GM18867 (cell line): Measurements from ENCODE around the gene INHBE.
A peak's percentile ranks its signal among the peaks of the same experiment; 100 is the strongest.
"Not testable (repeated sequence)": the region's sequence is repeated elsewhere in the genome, so short reads cannot be mapped to it uniquely, and the experiment has no call there.

Source experiments
- ATAC-seq: cut with Tn5 transposase; IDR thresholded peaks from one replicate; pipeline ENCODE4 v1.9.1; 2021; ENCODE audit warnings: mild to moderate bottlenecking, moderate library complexity; ENCODE audit not compliant: unreplicated experiment

INHBE gene

DNA sequence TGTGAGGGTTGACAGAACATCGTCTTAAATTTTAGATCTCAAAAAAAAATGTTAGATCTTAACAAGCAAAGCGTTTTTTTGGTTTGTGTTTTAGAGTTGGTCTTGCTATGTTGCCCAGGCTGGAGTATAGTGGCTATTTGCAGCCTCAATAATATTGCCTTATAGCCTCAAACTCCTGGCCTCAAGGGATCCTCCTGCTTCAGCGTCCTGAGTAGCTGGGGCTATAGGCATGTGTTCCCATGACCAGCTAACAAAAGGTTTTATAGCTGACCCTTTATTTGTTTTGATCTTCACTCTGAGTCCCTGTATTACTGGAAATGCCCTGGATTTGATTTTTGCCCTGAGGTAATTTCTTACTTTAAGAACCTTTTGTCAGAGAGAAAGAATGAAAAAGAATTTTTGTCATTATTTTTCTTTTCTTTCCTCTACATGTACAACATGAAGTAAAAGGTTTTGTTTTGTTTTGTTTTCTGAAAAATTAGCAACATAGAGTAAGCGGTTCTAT lies 15.3 kb upstream of the INHBE start:
- ATAC-seq = no peak

- not testable (repeated sequence) for ATAC-seq
Measured at GRCh38 chr12:57441393-57441792, 13.7 kb upstream of the INHBE start.

GRCh38 chr12:57441846-57442427 lies 13.2 kb upstream of the INHBE start:
- no peak for ATAC-seq

- not testable (repeated sequence) for ATAC-seq
Measured at GRCh38 chr12:57444337-57444736, 10.8 kb upstream of the INHBE start.

GRCh38 chr12:57444744-57445143 lies 10.4 kb upstream of the INHBE start:
- no peak for ATAC-seq

DNA sequence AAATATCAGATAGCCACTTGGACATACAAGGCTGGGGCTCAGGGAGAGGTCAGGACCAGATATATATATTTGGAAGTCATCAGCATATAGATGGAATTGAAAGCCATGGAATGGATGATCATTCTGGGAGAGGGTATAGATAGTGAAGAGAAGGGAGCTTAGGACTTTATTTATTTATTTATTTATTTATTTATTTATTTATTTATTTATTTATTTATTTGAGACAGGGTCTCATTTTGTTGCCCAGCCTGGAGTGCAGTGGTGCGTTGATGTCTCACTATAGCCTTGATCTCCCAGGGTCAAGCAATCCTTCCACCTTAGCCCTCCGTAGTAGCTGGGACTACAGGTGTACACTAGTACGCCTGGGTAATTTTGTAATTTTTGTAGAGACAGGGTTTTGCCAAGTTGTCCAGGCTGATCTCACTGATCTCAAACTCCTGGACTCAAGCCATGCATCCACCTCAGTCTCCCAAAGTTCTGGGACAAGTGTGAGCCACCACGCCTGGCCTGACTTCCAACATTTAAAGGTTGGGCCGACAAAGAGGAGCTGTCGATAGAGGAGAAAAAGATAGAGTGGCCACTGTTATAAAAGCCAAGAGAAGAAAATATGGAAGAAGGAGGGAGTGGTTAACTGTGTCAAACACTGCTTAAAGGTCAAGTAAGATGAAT lies 8.7 kb upstream of the INHBE start:
- ATAC-seq = no peak

GRCh38 chr12:57448669-57449068 lies 6.4 kb upstream of the INHBE start:
- no peak for ATAC-seq

DNA sequence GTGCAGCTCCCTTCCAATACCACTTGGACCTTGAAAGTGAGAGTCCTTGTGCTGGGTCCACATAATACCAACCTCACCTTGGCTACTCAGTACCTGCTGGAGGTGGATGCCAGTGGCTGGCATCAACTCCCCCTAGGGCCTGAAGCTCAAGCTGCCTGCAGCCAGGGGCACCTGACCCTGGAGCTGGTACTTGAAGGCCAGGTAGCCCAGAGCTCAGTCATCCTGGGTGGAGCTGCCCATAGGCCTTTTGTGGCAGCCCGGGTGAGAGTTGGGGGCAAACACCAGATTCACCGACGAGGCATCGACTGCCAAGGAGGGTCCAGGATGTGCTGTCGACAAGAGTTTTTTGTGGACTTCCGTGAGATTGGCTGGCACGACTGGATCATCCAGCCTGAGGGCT lies 5.7 kb upstream of the INHBE start:
- no peak for ATAC-seq

- ATAC-seq = no peak
Measured at GRCh38 chr12:57450057-57450456, 5.0 kb upstream of the INHBE start.

DNA sequence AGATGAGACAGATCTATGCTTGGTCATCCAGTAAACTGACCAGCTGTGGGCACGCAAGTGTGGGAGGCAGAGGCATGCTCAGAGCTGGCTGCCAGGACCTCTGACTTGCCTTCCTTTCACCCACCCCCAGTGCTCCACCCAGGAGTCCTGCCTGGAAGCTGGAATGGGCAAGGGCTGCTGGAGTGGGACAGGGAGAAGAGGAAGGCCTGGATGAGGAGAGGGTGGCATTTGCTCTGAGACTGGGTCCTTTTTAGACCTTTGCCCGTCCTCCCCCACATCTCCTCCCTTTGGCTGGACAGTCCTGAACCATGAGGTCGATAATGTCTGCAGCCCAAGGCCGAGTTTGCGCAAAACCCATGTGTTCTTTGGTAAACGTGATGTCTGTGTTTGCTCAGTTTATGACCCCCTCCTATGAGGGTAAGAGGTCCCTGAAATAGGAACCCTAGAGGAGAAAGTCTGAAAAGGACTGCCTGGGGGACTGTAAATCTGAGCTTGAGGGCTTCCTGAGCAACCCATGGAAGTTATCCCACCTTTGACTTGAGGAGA lies 3.8 kb upstream of the INHBE start:
- ATAC-seq = no peak

GRCh38 chr12:57452181-57452936 lies 2.7 kb upstream of the INHBE start:
- ATAC-seq = no peak

- ATAC-seq = peak; percentile 62
Measured at GRCh38 chr12:57452937-57453509, 2.1 kb upstream of the INHBE start.

GRCh38 chr12:57454213-57454565 lies 918 bp upstream of the INHBE start:
- ATAC-seq = no peak

- no peak for ATAC-seq
Measured at GRCh38 chr12:57455374-57456144, 452 bp downstream of the INHBE start.

DNA sequence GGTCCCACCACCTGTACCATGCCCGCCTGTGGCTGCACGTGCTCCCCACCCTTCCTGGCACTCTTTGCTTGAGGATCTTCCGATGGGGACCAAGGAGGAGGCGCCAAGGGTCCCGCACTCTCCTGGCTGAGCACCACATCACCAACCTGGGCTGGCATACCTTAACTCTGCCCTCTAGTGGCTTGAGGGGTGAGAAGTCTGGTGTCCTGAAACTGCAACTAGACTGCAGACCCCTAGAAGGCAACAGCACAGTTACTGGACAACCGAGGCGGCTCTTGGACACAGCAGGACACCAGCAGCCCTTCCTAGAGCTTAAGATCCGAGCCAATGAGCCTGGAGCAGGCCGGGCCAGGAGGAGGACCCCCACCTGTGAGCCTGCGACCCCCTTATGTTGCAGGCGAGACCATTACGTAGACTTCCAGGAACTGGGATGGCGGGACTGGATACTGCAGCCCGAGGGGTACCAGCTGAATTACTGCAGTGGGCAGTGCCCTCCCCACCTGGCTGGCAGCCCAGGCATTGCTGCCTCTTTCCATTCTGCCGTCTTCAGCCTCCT lies 1.1 kb downstream of the INHBE start:
- peak; percentile 38 for ATAC-seq

DNA sequence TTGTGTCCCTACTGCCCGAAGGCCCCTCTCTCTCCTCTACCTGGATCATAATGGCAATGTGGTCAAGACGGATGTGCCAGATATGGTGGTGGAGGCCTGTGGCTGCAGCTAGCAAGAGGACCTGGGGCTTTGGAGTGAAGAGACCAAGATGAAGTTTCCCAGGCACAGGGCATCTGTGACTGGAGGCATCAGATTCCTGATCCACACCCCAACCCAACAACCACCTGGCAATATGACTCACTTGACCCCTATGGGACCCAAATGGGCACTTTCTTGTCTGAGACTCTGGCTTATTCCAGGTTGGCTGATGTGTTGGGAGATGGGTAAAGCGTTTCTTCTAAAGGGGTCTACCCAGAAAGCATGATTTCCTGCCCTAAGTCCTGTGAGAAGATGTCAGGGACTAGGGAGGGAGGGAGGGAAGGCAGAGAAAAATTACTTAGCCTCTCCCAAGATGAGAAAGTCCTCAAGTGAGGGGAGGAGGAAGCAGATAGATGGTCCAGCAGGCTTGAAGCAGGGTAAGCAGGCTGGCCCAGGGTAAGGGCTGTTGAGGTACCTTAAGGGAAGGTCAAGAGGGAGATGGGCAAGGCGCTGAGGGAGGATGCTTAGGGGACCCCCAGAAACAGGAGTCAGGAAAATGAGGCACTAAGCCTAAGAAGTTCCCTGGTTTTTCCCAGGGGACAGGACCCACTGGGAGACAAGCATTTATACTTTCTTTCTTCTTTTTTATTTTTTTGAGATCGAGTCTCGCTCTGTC lies 1.8 kb downstream of the INHBE start:
- ATAC-seq = no peak

DNA sequence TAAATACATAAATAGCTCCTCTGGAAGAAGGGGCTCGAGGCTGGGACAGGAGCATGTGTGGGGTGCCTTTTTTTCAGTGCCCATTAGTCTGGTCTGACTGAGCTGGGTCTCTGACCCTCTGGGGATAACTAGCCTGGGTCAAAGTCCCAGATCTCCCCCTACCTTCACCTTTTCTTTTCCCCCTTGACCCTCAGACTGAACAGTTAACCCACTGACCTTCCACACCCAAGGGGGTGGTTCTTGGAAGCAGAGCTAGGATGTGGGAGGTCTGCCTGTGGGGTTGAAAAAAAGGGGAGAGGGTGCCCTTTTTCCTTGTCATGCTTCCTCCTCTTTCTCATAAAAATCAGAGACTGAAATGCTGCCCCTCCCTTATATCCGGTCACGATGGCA lies 3.6 kb downstream of the INHBE start:
- no peak for ATAC-seq

DNA sequence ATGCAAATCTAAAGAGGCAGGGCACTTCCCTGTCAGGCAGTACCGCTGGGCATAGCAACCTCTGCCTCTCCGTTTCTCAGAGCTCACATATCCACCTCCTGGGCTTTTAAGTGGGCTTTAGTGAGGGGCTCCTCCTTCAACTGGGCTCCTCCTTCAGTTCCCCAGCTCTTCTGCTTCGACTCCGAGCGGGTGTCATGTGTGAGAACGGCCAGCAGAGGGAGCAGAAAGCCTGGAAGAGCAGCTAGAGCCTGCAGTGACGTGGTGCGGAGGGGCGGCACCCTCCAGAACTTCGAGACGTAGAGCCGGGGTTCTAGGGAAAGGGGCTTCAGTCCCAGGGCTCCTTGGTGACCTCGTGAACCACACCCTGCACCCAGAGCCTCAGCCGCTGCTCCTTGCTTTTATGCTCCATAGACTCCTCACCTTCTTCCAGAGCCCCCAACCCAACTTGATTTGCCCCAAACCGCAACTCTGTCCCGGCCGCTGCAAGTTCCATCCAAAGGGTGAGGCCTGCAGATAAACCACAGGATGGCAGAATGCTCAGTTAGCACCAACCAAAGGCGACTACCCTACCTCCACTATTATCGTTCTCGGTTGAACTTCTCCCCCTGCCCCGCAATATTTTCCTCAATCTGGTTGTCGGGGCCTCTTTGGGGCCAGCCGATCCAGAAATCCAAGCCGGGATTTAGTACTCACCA lies 4.1 kb downstream of the INHBE start:
- ATAC-seq = peak; percentile 51
